ENCODE measurements around the gene RPS21. TPM values are rescaled to one million over a fixed set of nuclear protein-coding genes. Genes with fewer than 3 reads are reported as not detected.

Gene RPS21
- total and polyA plus RNA-seq, 9 of the 15 experiments (the other 6 are each of a cell fraction or from before 2014, with no cell fraction given): 1,380 to 5,647 (median 3,091) TPM

GRCh38 chr20:62344092-62344491, 42.8 kb upstream of the RPS21 start:
- H3K79me2 ChIP-seq (ENCODE audit: control insufficient read depth, insufficient read depth, low read length): no peaks in the 10 kb centered on the region
- TF ChIP-seq GATAD2B (IDR thresholded peaks at IDR 0.05; ENCODE audit: borderline replicate concordance): no peak
- TF ChIP-seq USF1 (CRISPR knock-in tag; IDR thresholded peaks at IDR 0.05): no peak
- TF ChIP-seq SUPT5H (IDR thresholded peaks at IDR 0.05): 0 out of 2 replicates have a peak, but pooled peaks have one; percentile 29
- no peak for TF ChIP-seq NELFE (IDR thresholded peaks at IDR 0.05; ENCODE audit: insufficient read depth, insufficient read length)
- no peak for TF ChIP-seq DDX20 (tag; IDR thresholded peaks at IDR 0.05; ENCODE audit: low read depth)
- TF ChIP-seq ZNF444 (CRISPR knock-in tag; IDR thresholded peaks at IDR 0.05): no peak
- no peak for TF ChIP-seq LARP7 (IDR thresholded peaks at IDR 0.05)
- TF ChIP-seq ARID3B (CRISPR knock-in tag; IDR thresholded peaks at IDR 0.05; ENCODE audit: borderline replicate concordance): no peak
- H4K20me1 ChIP-seq (replicated peaks; ENCODE audit: control insufficient read depth, insufficient read depth, low read length): no peaks in the 10 kb centered on the region
- no peak overlapping the region for H3K27ac ChIP-seq (ENCODE audit: extremely low read depth, low read depth, low read length)
- H3K9me3 ChIP-seq (replicated peaks; ENCODE audit: control insufficient read depth, insufficient read depth, low read depth, low read length): no peaks in the 10 kb centered on the region
- no peak overlapping the region for H3K4me3 ChIP-seq
- ChIA-PET POLR2A (interaction anchor here (1.2 kb wide), 1 partner anchor 10 kb away, joined by 3 read pairs; no protein-coding TSS in a partner anchor), CTCF (ENCODE audit: low intra/inter-chr PET ratio) (no interaction called here)
- 92% methylated on average over 5 of the region's 5 CpGs for WGBS (ENCODE audit: insufficient coverage, low coverage, missing lambda C conversion rate)
- H3K9ac ChIP-seq (ENCODE audit: insufficient read depth in 1 of 2, low read depth in 2 of 2, low read length in 2 of 2): no peak overlapping the region
- no TSS peak for BruUV-seq (replicated peaks)
- DNase-seq (ENCODE audit: extremely low read depth in 1 of 4, low spot score in 3 of 4) (no peak), FAIRE-seq (no peak), ATAC-seq (no peak)
- intact Hi-C loops (cut with micrococcal nuclease): no loop called here
- in situ Hi-C loops (cut with MboI): no loop called here
- H3K4me1 ChIP-seq (replicated peaks in 1 of 2; ENCODE audit: control insufficient read depth in 2 of 2, insufficient read depth in 2 of 2, low read length in 2 of 2): peaks cover 0 to 4% of the 10 kb centered on the region in 2 experiments; a peak in 1 of 5 replicates
- no peaks in the 10 kb centered on the region for H3K27me3 ChIP-seq (ENCODE audit: control insufficient read depth in 2 of 2, insufficient read depth in 2 of 2, low read length in 2 of 2)
- peaks cover 63% of the 10 kb centered on the region for H3K36me3 ChIP-seq (ENCODE audit: control insufficient read depth, insufficient read depth, low read length)
- no peak overlapping the region for H2AFZ ChIP-seq (ENCODE audit: low read depth, low read length)
- H3K9me1 ChIP-seq (ENCODE audit: control insufficient read depth, insufficient read depth, low read length): no peaks in the 10 kb centered on the region
- no peak overlapping the region for H3K4me2 ChIP-seq (ENCODE audit: insufficient read depth, low read length)
